Measurements from ENCODE around the gene TERT. TPM values are rescaled to one million over a fixed set of nuclear protein-coding genes. Genes with fewer than 3 reads are reported as not detected.

Gene TERT
- total and polyA plus RNA-seq, 2 of the 8 experiments (the other 6 are each of a cell fraction or from before 2014, with no cell fraction given) = 13.1 to 23.1 TPM

GRCh38 chr5:1278216-1278615, 16.7 kb downstream of the TERT start:
- no peaks in the 10 kb centered on the region; a peak in 1 of 4 replicates for H3K9me3 ChIP-seq (ENCODE audit: insufficient read depth in 2 of 2, low read depth in 1 of 2, low read length in 1 of 2)
- peaks cover 3 to 17% of the 10 kb centered on the region in 2 experiments; a peak in 2 of 4 replicates for H3K79me2 ChIP-seq (ENCODE audit: control insufficient read depth in 1 of 2, insufficient read depth in 2 of 2, low read length in 2 of 2)
- peak overlapping the region; percentile 56; the same call in 1 of the 2 replicates for H2BK5ac ChIP-seq (ENCODE audit: low read depth, low read length)
- no peak overlapping the region for H2AFZ ChIP-seq (ENCODE audit: low read length)
- H4K5ac ChIP-seq (ENCODE audit: insufficient read length, low read depth, low read length) = no peak overlapping the region
- H2BK12ac ChIP-seq (ENCODE audit: low read depth, low read length) = peak overlapping the region; percentile 50; the same call in 1 of the 2 replicates
- WGBS, 2 experiments (ENCODE audit: extremely low coverage in 1 of 2, insufficient coverage in 1 of 2, insufficient read length in 1 of 2, insufficient replicate concordance in 2 of 2, low coverage in 1 of 2, low lambda C conversion rate in 2 of 2, missing lambda C conversion rate in 1 of 2) = 90% methylated on average over 13 of the region's 13 CpGs; no CpG with 5 or more reads in 1 of the 2 experiments
- no peak overlapping the region for H4K91ac ChIP-seq (replicated peaks; ENCODE audit: insufficient read length, low read length)
- no peak overlapping the region for H3K4me2 ChIP-seq (ENCODE audit: insufficient read depth in 1 of 2, low read depth in 2 of 2, low read length in 2 of 2)
- ChIA-PET CTCF (ENCODE audit: partially characterized antibody) (no interaction called here), POLR2A (ENCODE audit: partially characterized antibody) (no interaction called here)
- H3K56ac ChIP-seq (replicated peaks; ENCODE audit: insufficient read length, low read depth, low read length) = no peak overlapping the region
- no peak overlapping the region for H4K8ac ChIP-seq (ENCODE audit: extremely low read depth, insufficient read depth, low read length)
- no peak overlapping the region for H3K18ac ChIP-seq (ENCODE audit: extremely low read depth, low read length)
- H3K4me1 ChIP-seq (replicated peaks in 1 of 4; ENCODE audit: control insufficient read depth in 3 of 4, insufficient read depth in 4 of 4, low read length in 3 of 4) = no peaks in the 10 kb centered on the region
- H3K9ac ChIP-seq (replicated peaks in 1 of 4; ENCODE audit: extremely low read depth in 1 of 4, low read depth in 3 of 4, low read length in 3 of 4) = no peak overlapping the region; a peak in 1 of 7 replicates
- H3K23ac ChIP-seq (ENCODE audit: insufficient read length) = no peak overlapping the region
- DNase-seq (ENCODE audit: low read depth in 1 of 2, low spot score in 2 of 2) (no peak), FAIRE-seq (no peak)
- H2AK5ac ChIP-seq (ENCODE audit: low read depth, low read length) = peak overlapping the region; percentile 59; the same call in 1 of the 2 replicates
- H3K27me3 ChIP-seq (replicated peaks in 1 of 4; ENCODE audit: control insufficient read depth in 3 of 4, extremely low read depth in 1 of 4, insufficient read depth in 3 of 4, low read length in 3 of 4) = no peaks in the 10 kb centered on the region
- H3K27ac ChIP-seq (ENCODE audit: low read depth, low read length) = no peak overlapping the region
- no peak overlapping the region for H3K14ac ChIP-seq (ENCODE audit: insufficient read length)
- H2BK120ac ChIP-seq (replicated peaks; ENCODE audit: low read depth, low read length) = no peak overlapping the region
- peaks cover 0 to 12% of the 10 kb centered on the region in 2 experiments for H4K20me1 ChIP-seq (replicated peaks in 1 of 2; ENCODE audit: control insufficient read depth in 1 of 2, insufficient read depth in 2 of 2, low read length in 2 of 2)
- peaks cover 0 to 18% (median 8%) of the 10 kb centered on the region in 4 experiments; a peak in 4 of 8 replicates for H3K36me3 ChIP-seq (ENCODE audit: control insufficient read depth in 2 of 4, insufficient read depth in 4 of 4, low read length in 3 of 4)
- no peak overlapping the region for H2BK20ac ChIP-seq (ENCODE audit: low read length)
- no peak overlapping the region for H3K4me3 ChIP-seq (ENCODE audit: extremely low read depth in 1 of 4, insufficient read depth in 2 of 4, low read depth in 3 of 4, low read length in 4 of 4)
- no peak overlapping the region for H2BK15ac ChIP-seq (ENCODE audit: low read length)
- H3K79me1 ChIP-seq (ENCODE audit: low read depth, low read length) = peaks cover 8% of the 10 kb centered on the region
- peaks cover 3% of the 10 kb centered on the region; the same call in 1 of the 2 replicates for H3K23me2 ChIP-seq (ENCODE audit: low read depth, low read length)
- H3K4ac ChIP-seq (replicated peaks; ENCODE audit: insufficient read length, low read depth, low read length) = no peak overlapping the region
- no peak for TF ChIP-seq RXRA (IDR thresholded peaks at IDR 0.05; ENCODE audit: insufficient read depth, low read depth, low read length)
- TF ChIP-seq TAF1 (IDR thresholded peaks at IDR 0.05; ENCODE audit: low read depth, low read length) = no peak
- TF ChIP-seq USF2 (IDR thresholded peaks at IDR 0.05; ENCODE audit: low read length) = no peak
- no peak for TF ChIP-seq TEAD4 (IDR thresholded peaks at IDR 0.05; ENCODE audit: low read depth, low read length)
- TF ChIP-seq CTBP2 (IDR thresholded peaks at IDR 0.05; ENCODE audit: borderline replicate concordance, insufficient read depth, insufficient read length, low read length) = no peak
- no peak for TF ChIP-seq KDM1A (IDR thresholded peaks at IDR 0.05; ENCODE audit: borderline replicate concordance, low read length)
- TF ChIP-seq JUND (IDR thresholded peaks at IDR 0.05; ENCODE audit: low read length) = no peak
- TF ChIP-seq SAP30 (IDR thresholded peaks at IDR 0.05; ENCODE audit: insufficient read depth, insufficient replicate concordance, low read length) = no peak
- TF ChIP-seq RBBP5 (IDR thresholded peaks at IDR 0.05; ENCODE audit: borderline replicate concordance, low read depth, low read length) = no peak
- no peak for TF ChIP-seq TAF7 (optimal IDR thresholded peaks at IDR 0.05; ENCODE audit: borderline replicate concordance, low read depth, low read length)
- TF ChIP-seq YY1 (IDR thresholded peaks at IDR 0.05; ENCODE audit: low read depth, low read length) = no peak
- no peak for TF ChIP-seq E2F6 (IDR thresholded peaks at IDR 0.05)
